Neural progenitor cell (in vitro differentiated cells): ENCODE measurements around the gene GLUL.

Source experiments
- CTCF ChIP-seq: fragments of 200-600 bp; sonication (generic); IDR thresholded peaks from 2 replicates; pipeline ENCODE4 v1.5.1; 2017; ENCODE audit warnings: antibody characterized with exemption, mild to moderate bottlenecking
- EZH2 ChIP-seq: fragments of 200-600 bp; sonication (generic); IDR thresholded peaks from 2 replicates; pipeline ENCODE4 v1.6.1; 2017; ENCODE audit warnings: antibody characterized with exemption, mild to moderate bottlenecking, moderate library complexity
- EZH2phosphoT487 ChIP-seq: fragments of 200-600 bp; sonication (generic); IDR thresholded peaks from 2 replicates; pipeline ENCODE4 v1.6.1; 2017; ENCODE audit warnings: antibody characterized with exemption

- TF ChIP-seq CTCF (no peak), EZH2 (no peak), EZH2phosphoT487 (no peak)
Measured at GRCh38 chr1:182391028-182391361, 595 bp downstream of the GLUL start.
